ENCODE data around the gene HOPX.

DNA sequence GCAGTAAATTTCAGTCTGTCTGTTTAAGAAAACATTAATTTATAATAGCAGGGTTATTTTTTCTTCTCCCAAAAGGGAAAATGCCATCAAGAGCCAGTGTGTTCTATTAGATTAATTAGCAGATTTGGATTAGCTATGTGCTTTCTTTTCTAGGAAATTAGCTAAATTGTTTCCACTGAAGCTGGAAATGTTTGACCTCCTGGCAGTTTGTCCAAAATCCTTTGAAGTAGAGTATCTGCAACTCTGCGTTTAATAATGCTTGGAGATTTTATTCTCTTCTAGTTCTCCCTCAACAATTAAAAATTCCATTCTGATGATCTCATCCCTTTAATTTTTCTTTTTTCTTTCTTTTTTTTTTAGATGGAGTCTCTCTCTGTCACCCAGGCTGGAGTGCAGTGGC, 27.1 kb upstream of the HOPX start:
- TF ChIP-seq CTCF (IDR thresholded peaks at IDR 0.05; ENCODE audit: low read depth, low read length, poor library complexity, severe bottlenecking) (no peak), EZH2phosphoT487 (IDR thresholded peaks at IDR 0.05; ENCODE audit: borderline replicate concordance, low read length) (no peak)
